Ishikawa (cell line): ENCODE data around the gene KIAA1549.

Experiments used
- CEBPB ChIP-seq: IDR thresholded peaks from 2 replicates; pipeline ENCODE4 v1.6.1; 2012
- CREB1 ChIP-seq: IDR thresholded peaks from 2 replicates; pipeline ENCODE4 v1.6.1; 2012; ENCODE audit warnings: low read depth
- EGR1 ChIP-seq: IDR thresholded peaks from 2 replicates; pipeline ENCODE4 v1.6.1; 2012
- EP300 ChIP-seq: IDR thresholded peaks from 2 replicates; pipeline ENCODE4 v1.6.1; 2012; ENCODE audit warnings: borderline replicate concordance
- FOXM1 ChIP-seq: IDR thresholded peaks from 2 replicates; pipeline ENCODE4 v1.6.1; 2012; ENCODE audit warnings: low read depth, borderline replicate concordance
- NFIC ChIP-seq: IDR thresholded peaks from 2 replicates; pipeline ENCODE4 v1.6.1; 2012
- RAD21 ChIP-seq: IDR thresholded peaks from 2 replicates; pipeline ENCODE4 v1.6.1; 2012; ENCODE audit warnings: low read depth
- TAF1 ChIP-seq: IDR thresholded peaks from 2 replicates; pipeline ENCODE4 v1.6.1; 2012; ENCODE audit warnings: low read depth, mild to moderate bottlenecking
- TCF12 ChIP-seq: IDR thresholded peaks from 2 replicates; pipeline ENCODE4 v1.6.1; 2012; ENCODE audit warnings: low read depth
- YY1 ChIP-seq: IDR thresholded peaks from 2 replicates; pipeline ENCODE4 v1.6.1; 2012; ENCODE audit warnings: low read depth
- ZBTB7A ChIP-seq: IDR thresholded peaks from 2 replicates; pipeline ENCODE4 v1.6.1; 2012; ENCODE audit warnings: low read depth
- TF ChIP-seq, protein P1 (sequence below): IDR thresholded peaks from 2 replicates; pipeline ENCODE4 v1.6.1; 2012
- TF ChIP-seq, protein P2 (sequence below): IDR thresholded peaks from 2 replicates; pipeline ENCODE4 v1.6.1; 2012; ENCODE audit warnings: low read depth, mild to moderate bottlenecking

DNA sequence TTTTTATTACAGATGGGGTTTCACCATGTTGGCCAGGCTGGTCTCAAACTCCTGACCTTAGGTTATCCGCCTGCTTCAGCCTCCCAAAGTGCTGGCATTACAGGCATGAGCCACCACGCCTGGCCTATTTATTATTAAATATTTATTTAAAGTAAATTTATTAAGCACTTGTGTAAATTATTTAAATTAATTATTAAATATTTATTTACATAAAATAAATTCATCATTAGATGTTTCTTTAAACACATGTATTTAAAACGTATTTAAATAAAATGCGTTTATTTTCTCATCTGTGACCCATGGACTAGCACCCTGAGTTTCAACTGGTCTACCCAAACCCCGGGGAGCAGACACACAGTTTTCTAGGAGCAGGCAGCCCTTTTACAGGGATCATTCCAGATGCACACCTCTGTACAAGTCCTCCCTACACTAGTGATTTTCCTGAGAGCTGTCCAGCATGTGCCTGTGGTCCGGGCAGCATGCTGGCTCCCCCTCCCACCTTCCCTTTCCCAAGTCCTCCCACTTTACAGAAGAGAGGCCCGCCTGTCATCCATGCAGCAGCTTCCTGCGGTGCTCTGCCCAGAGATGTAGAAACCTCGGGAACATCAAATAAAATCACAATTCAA lies 94.0 kb downstream of the KIAA1549 start:
- TF ChIP-seq RAD21 (no peak), YY1 (no peak), EP300 (no peak), TAF1 (no peak), NFIC (no peak), CEBPB (no peak), EGR1 (no peak), CREB1 (no peak), TCF12 (no peak), FOXM1 (no peak), ZBTB7A (no peak)
- TF ChIP-seq, protein P1, sequence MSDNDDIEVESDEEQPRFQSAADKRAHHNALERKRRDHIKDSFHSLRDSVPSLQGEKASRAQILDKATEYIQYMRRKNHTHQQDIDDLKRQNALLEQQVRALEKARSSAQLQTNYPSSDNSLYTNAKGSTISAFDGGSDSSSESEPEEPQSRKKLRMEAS = no peak
- TF ChIP-seq, protein P2, sequence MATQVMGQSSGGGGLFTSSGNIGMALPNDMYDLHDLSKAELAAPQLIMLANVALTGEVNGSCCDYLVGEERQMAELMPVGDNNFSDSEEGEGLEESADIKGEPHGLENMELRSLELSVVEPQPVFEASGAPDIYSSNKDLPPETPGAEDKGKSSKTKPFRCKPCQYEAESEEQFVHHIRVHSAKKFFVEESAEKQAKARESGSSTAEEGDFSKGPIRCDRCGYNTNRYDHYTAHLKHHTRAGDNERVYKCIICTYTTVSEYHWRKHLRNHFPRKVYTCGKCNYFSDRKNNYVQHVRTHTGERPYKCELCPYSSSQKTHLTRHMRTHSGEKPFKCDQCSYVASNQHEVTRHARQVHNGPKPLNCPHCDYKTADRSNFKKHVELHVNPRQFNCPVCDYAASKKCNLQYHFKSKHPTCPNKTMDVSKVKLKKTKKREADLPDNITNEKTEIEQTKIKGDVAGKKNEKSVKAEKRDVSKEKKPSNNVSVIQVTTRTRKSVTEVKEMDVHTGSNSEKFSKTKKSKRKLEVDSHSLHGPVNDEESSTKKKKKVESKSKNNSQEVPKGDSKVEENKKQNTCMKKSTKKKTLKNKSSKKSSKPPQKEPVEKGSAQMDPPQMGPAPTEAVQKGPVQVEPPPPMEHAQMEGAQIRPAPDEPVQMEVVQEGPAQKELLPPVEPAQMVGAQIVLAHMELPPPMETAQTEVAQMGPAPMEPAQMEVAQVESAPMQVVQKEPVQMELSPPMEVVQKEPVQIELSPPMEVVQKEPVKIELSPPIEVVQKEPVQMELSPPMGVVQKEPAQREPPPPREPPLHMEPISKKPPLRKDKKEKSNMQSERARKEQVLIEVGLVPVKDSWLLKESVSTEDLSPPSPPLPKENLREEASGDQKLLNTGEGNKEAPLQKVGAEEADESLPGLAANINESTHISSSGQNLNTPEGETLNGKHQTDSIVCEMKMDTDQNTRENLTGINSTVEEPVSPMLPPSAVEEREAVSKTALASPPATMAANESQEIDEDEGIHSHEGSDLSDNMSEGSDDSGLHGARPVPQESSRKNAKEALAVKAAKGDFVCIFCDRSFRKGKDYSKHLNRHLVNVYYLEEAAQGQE = no peak
